Measurements from ENCODE around the gene DNAJC25.
"Not testable (repeated sequence)": the region's sequence is repeated elsewhere in the genome, so short reads cannot be mapped to it uniquely, and the experiment has no call there.

GRCh38 chr9:111668601-111669000 is 37.5 kb downstream of the DNAJC25 start:
- TF ChIP-seq CTCF (conservative IDR thresholded peaks at IDR 0.05 in 1 of 2, IDR thresholded peaks at IDR 0.05 in 1 of 2; ENCODE audit: low read depth in 1 of 2, low read length in 2 of 2); EZH2 (IDR thresholded peaks at IDR 0.05; ENCODE audit: low read length, missing control alignments): not testable (repeated sequence)
